ENCODE measurements around the gene ESRRG. TPM values are rescaled to one million over a fixed set of nuclear protein-coding genes. Genes with fewer than 3 reads are reported as not detected.

Gene ESRRG
- total RNA-seq, 4 donors from 2014 or later, result 1.9 to 6.8 (median 3.2) TPM; not detected in 1

DNA sequence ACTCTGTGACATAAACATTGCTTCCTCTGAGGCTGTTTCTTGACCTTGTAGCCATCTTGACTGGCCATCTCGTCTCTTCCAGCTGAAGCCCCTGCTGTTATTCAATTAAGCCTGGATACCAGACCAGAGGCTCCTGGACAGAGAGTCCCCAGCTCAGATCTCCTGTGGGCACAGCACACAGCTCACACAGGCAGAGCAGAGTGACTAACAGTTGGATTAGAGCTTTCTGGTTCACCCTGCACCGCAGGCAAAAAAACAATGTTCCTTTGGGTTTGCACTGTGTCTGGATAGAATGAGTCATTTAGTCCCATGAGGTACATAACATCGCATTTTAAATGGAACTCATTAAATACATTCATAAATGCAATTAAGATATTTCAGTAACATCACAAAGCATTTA, 266.5 kb downstream of the ESRRG start:
- H3K27me3 ChIP-seq, result no peaks in the 10 kb centered on the region
- H3K9me3 ChIP-seq, result no peaks in the 10 kb centered on the region
- H3K4me1 ChIP-seq, result no peaks in the 10 kb centered on the region
- no peak for ATAC-seq
- H3K27ac ChIP-seq, result no peak overlapping the region
- TF ChIP-seq POLR2AphosphoS5 (IDR thresholded peaks at IDR 0.05) (no peak), EP300 (IDR thresholded peaks at IDR 0.05) (no peak), POLR2A (IDR thresholded peaks at IDR 0.05) (no peak)
- TF ChIP-seq, protein P1, sequence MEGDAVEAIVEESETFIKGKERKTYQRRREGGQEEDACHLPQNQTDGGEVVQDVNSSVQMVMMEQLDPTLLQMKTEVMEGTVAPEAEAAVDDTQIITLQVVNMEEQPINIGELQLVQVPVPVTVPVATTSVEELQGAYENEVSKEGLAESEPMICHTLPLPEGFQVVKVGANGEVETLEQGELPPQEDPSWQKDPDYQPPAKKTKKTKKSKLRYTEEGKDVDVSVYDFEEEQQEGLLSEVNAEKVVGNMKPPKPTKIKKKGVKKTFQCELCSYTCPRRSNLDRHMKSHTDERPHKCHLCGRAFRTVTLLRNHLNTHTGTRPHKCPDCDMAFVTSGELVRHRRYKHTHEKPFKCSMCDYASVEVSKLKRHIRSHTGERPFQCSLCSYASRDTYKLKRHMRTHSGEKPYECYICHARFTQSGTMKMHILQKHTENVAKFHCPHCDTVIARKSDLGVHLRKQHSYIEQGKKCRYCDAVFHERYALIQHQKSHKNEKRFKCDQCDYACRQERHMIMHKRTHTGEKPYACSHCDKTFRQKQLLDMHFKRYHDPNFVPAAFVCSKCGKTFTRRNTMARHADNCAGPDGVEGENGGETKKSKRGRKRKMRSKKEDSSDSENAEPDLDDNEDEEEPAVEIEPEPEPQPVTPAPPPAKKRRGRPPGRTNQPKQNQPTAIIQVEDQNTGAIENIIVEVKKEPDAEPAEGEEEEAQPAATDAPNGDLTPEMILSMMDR (IDR thresholded peaks at IDR 0.05), result no peak
- H3K36me3 ChIP-seq, result no peaks in the 10 kb centered on the region
- WGBS, 2 donors (ENCODE audit: low coverage in 1 of 2), result 46 to 89% methylated on average over 2 of the region's 3 CpGs
- H3K4me3 ChIP-seq, result no peak overlapping the region

DNA sequence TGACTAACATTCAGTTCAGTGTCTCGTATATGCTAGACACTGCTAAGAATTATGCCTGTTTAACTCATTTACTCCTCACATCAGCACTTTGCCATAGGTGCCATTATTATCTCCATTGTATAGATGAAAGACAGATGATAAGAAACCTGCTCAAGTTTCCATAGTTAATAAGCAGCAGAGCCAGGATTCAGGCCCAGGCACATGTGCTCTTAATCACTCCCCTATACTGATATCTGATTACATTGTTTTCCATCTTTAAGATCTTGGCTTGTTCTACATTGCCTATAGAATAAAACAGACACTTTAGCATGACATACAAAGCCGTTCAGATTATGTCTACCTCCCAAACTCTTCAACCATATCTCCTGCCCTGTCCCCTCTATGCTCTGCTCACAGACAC, 269.5 kb downstream of the ESRRG start:
- TF ChIP-seq, protein P1 (IDR thresholded peaks at IDR 0.05), result no peak
- no peak for TF ChIP-seq POLR2AphosphoS5 (IDR thresholded peaks at IDR 0.05)
- no peak for TF ChIP-seq POLR2A (IDR thresholded peaks at IDR 0.05)
- no peak for TF ChIP-seq EP300 (IDR thresholded peaks at IDR 0.05)
- H3K27ac ChIP-seq, result no peak overlapping the region
- H3K27me3 ChIP-seq, result no peaks in the 10 kb centered on the region
- no peak for ATAC-seq
- WGBS, 2 donors (ENCODE audit: low coverage in 1 of 2), result 36 to 67% methylated on average over 2 of the region's 2 CpGs
- H3K36me3 ChIP-seq, result no peaks in the 10 kb centered on the region
- no peak overlapping the region for H3K4me3 ChIP-seq
- no peaks in the 10 kb centered on the region for H3K4me1 ChIP-seq
- H3K9me3 ChIP-seq, result no peaks in the 10 kb centered on the region
